ENCODE measurements around the gene MYLK4. TPM values are rescaled to one million over a fixed set of nuclear protein-coding genes. Genes with fewer than 3 reads are reported as not detected.

Gene MYLK4
- total RNA-seq: 1.2 TPM
- long read RNA-seq, partial matches to known transcripts: 0 of 4 reads
- long read RNA-seq, other reads (novel, unspliced or antisense): 4 of 4 reads

DNA sequence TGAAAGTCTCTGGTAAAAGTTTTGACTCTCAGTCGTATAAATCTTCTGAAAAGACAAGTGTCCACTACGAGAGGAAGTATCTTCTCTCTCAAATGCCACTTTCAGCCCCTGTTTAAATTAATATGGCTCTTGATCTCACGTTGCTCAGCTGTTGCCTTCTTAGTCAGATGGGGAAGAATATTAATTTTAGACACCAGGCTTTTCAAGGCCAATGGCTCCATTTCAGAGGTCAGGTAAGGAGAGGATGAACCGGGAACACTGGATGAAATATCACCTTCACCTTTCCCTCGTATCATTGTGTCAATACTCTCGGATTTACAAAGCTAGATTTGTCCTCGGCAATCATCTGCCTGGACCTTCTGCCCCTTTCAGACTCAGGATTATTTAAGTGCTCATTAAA is at the start of gene MYLK4:
Gene MYLK4 (minus strand): TSS at position 91 of the 400 bp plus-strand sequence. CDS start 1,628 bp downstream, outside the sequence.
- Histone ChIP-seq H3K27ac (replicated peaks) (no peak within 1 kb of the TSS), H3K36me3 (no peaks in the 10 kb centered on the region), H3K27me3 (ENCODE audit: low read depth) (no peaks in the 10 kb centered on the region), H3K4me3 (peak within 1 kb of the TSS; percentile 41), H3K4me1 (peaks cover 21% of the 10 kb centered on the region), H3K9me3 (replicated peaks) (no peaks in the 10 kb centered on the region)
- no peak for TF ChIP-seq CTCF (IDR thresholded peaks at IDR 0.05; ENCODE audit: borderline replicate concordance)
- intact Hi-C loops (cut with micrococcal nuclease): no loop called here
- DNase-seq: no peak

- Histone ChIP-seq H3K9me3 (replicated peaks) (no peaks in the 10 kb centered on the region), H3K4me1 (peaks cover 37% of the 10 kb centered on the region), H3K36me3 (no peaks in the 10 kb centered on the region), H3K27ac (replicated peaks) (peak overlapping the region; percentile 1), H3K27me3 (ENCODE audit: low read depth) (no peaks in the 10 kb centered on the region), H3K4me3 (no peak overlapping the region)
- TF ChIP-seq CTCF (IDR thresholded peaks at IDR 0.05; ENCODE audit: borderline replicate concordance): no peak
- no peak for DNase-seq
- intact Hi-C loops (cut with micrococcal nuclease): no loop called here
Observed at GRCh38 chr6:2799936-2800527, 49.3 kb upstream of the MYLK4 start.

- Histone ChIP-seq H3K27ac (replicated peaks) (no peak overlapping the region), H3K36me3 (no peaks in the 10 kb centered on the region), H3K4me3 (no peak overlapping the region), H3K9me3 (replicated peaks) (no peaks in the 10 kb centered on the region), H3K27me3 (ENCODE audit: low read depth) (no peaks in the 10 kb centered on the region), H3K4me1 (peaks cover 32% of the 10 kb centered on the region)
- intact Hi-C loops (cut with micrococcal nuclease): no loop called here
- no peak for DNase-seq
- no peak for TF ChIP-seq CTCF (IDR thresholded peaks at IDR 0.05; ENCODE audit: borderline replicate concordance)
Observed at GRCh38 chr6:2798586-2799134, 47.9 kb upstream of the MYLK4 start.

DNA sequence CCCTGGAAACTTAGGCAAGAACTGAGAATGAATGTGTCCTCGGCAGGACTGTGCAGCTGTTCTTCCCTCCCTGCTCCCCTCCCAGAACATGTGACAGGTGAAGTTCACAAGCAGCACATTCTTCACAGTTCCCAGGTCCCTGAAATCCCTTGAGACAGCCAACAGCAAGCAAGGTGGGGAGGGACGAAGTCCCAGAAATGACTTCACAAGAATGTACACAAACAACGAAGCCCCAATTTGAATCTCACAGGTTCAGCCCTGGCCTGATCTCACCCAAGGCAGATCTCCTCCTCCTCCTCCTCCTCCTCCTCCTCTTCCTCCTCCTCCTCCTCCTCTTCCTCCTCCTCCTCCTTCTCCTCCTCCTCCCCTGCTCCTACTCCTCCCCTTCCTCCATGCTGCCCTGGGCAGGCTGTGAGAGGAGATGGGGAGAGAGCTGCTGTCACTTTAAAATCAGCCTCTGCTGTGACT is 46.9 kb upstream of the MYLK4 start:
- H3K36me3 ChIP-seq: no peaks in the 10 kb centered on the region
- no peak for TF ChIP-seq CTCF (IDR thresholded peaks at IDR 0.05; ENCODE audit: borderline replicate concordance)
- no peak overlapping the region for H3K4me3 ChIP-seq
- peaks cover 41% of the 10 kb centered on the region for H3K4me1 ChIP-seq
- no peaks in the 10 kb centered on the region for H3K9me3 ChIP-seq (replicated peaks)
- H3K27me3 ChIP-seq (ENCODE audit: low read depth): no peaks in the 10 kb centered on the region
- no peak overlapping the region for H3K27ac ChIP-seq (replicated peaks)
- no peak for DNase-seq
- intact Hi-C loops (cut with micrococcal nuclease): no loop called here

DNA sequence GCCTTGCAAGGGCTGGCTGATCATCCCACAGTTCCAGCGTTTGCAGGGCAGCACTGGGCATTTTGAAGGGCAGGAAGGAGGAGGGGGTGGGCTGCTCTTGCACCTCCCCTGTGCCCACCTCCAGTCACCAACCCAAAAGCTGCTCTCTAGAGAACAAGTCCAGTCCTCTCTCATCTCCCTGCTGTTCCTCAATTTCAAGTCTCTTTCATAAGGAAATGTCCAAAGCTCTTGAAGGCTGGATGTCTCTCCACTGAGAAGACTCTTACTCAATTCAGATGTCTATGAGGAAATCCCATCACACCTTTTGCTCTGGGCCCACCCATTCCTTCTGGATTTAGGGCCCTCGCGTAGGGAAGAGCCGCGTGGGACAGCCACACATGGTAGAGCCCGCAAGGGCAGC is 46.1 kb upstream of the MYLK4 start:
- Histone ChIP-seq H3K27ac (replicated peaks) (no peak overlapping the region), H3K27me3 (ENCODE audit: low read depth) (no peaks in the 10 kb centered on the region), H3K36me3 (no peaks in the 10 kb centered on the region), H3K9me3 (replicated peaks) (no peaks in the 10 kb centered on the region), H3K4me3 (no peak overlapping the region), H3K4me1 (peaks cover 44% of the 10 kb centered on the region)
- no peak for TF ChIP-seq CTCF (IDR thresholded peaks at IDR 0.05; ENCODE audit: borderline replicate concordance)
- no peak for DNase-seq
- intact Hi-C loops (cut with micrococcal nuclease): no loop called here
